Left renal cortex interstitium (tissue), 4 donors: ENCODE results near the gene PIGH. TPM values are rescaled to one million over a fixed set of nuclear protein-coding genes. Genes with fewer than 3 reads are reported as not detected.
"Not testable (repeated sequence)": the region's sequence is repeated elsewhere in the genome, so short reads cannot be mapped to it uniquely, and the experiment has no call there.

ENCODE experiments used
- DNase-seq, 4 donors: peaks; one replicate each; pipeline ENCODE4 v3.0.0-alpha.2; 2013; ENCODE audit warnings: low read depth in 4 of 4, low spot score in 2 of 4, missing footprints in 1 of 4
- polyA plus RNA-seq, 4 donors: library from polyadenylated mRNA; unstranded; fragments of 120-200 nt; gene quantifications; one replicate each; pipeline ENCODE4 v1.2.1, GENCODE V29; 2013; ENCODE audit not compliant: insufficient read length in 4 of 4

The PIGH gene, protein sequence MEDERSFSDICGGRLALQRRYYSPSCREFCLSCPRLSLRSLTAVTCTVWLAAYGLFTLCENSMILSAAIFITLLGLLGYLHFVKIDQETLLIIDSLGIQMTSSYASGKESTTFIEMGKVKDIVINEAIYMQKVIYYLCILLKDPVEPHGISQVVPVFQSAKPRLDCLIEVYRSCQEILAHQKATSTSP
- polyA plus RNA-seq: 10 to 100 TPM; 35.6 to 48.5 (median 41.6) TPM

DNA sequence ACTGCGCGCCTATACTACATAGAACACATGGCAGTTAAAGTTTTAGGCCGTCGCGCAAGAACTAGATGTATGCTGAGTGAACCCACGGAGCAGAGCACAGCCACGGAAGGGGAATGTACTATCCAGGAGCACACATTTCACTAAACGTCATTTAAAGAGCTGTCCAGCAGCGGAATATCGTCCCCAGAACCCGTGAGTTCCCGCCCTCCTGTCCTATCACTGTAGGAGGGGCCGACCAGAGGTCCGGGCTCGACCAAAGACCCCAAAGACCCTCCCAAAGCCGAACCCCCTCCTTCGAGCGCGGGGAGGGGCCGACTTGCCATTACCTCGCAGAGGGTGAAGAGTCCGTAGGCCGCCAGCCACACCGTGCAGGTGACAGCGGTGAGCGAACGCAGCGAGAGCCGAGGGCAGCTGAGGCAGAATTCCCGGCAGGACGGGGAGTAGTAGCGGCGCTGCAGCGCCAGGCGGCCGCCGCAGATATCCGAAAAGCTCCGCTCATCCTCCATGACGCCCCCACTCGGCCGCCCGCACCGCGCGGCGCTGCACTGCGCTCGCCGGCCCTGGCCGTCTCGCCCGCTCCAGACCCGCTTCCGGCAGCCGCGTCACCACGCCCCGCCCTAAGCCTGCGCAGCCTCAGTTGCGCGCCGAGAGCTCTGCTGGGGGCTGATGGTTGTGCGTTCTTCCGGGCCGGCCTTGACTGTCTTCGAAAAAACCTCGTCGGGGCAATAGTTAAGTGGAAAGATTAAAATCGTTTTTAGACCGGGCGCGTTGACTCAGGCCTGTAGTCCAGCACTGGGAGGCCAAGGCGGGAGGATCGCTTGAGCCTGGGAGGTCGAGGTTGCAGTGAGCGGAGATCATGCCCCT is at the start of gene PIGH:
TSS of gene PIGH (minus strand) at position 571 of the 864 bp plus-strand sequence. CDS start at position 506, 65 bp downstream.
- peak in 3 of 4 donors; percentile 69 to 82 (median 79) for DNase-seq

DNA sequence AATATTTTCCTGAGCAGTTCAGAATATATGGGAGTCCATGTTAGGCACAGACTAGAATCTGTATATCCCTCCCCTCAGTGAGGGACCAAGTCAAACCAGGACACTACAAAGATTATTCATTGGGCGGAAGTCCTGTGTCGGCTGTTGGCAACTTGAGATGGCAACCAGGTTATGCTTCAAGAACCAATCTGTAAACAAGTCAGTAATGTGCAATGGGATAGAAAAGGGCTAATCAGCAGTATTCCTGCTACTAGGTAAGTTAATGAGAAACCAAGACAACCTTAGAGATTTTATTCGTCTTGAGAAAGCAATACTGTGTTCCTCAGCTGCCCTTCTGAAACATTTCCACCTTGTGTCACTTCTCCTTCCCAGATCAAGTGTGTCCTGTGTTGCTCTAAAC is 46.1 kb upstream of the PIGH start:
- DNase-seq: no peak

DNA sequence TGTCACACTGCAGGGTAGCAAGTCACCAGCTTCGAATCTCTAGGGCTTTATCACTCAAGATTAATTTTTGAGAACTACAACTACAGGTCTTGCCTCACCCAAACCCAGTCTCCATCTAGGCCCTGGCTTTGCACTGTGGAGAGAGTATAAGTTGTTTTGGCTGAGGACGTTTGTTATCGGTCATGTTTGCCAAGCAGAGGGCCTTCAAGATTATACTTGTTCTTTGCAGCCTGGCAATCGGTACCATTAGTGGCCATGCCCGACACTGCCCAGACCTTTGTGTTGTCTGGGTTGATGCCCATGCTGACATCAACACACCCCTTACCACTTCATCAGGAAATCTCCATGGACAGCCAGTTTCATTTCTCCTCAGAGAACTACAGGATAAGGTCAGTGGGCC is 45.3 kb upstream of the PIGH start:
- no peak for DNase-seq

DNA sequence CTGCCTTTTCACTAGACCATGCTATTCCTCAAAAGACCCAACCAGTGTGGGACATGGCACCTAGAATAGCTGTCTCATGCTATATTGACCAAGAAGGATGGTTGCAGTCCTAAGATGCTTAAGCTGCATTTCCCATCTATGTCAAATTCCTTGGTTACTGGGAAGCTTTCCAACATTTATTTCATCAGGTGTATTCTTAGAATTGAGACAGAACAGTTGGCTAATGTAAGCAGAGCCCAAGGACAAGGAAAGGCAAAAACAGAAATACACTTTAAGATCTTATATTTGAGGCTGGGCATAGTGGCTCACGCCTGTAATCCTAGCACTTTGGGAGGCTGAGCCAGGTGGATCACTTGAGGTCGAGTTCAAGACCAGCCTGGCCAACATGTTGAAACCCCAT is 44.4 kb upstream of the PIGH start:
- no peak for DNase-seq

DNA sequence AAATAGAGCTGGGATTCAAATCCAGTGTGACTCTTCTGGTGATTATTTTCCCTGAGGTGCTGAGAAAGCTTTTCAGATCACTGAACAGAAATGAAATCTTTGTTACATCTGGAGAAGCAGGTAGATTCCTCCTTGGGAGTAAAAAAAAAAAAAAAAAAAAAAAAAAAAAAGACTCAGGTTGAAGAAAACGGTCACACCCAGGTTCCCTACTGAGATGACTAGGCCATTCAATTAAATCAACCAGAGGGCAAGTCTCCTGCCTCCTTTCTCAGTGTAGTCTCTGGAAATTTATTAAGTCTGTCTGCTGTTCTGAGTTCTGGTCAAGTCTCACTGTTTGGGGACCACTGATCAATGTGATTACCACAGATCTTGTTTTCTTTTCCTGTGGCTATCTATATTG is 43.6 kb upstream of the PIGH start:
- DNase-seq: no peak

DNA sequence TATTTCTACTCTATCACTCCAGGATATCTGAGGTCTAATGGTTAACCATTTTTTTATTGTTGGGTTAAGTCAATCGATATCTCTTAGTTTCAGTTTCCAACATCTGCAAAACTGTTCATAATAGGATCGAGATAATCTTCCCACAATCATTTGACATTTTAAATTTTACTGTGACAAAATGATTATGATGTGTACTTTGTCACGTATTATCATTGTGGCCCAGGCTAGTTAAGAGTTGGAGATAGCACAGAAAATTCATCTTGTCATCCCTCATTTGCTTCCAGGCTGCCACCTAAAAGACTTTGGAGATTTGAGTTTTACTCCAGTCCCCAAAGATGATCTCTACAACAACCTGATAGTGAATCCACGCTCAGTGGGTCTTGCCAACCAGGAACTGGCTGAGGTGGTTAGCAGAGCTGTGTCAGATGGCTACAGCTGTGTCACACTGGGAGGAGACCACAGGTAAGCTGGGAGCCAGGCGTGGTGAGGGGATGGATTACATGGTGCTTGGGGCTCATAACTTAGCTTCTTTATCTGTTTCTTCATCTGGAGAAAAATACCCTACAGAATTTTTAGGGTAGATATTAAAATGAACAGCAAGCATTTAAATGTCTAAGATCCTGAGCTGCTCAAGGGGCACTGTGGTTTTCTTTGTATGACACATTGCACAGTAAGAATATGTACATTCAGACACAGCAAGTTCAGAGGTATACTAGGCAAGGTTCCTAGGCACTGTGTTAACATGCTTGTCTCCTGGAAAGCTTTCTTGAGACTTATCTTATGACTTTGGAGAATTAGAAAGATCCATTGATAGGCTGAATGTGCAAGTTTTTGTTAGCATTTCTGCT is 42.1 kb upstream of the PIGH start:
- DNase-seq: no peak

DNA sequence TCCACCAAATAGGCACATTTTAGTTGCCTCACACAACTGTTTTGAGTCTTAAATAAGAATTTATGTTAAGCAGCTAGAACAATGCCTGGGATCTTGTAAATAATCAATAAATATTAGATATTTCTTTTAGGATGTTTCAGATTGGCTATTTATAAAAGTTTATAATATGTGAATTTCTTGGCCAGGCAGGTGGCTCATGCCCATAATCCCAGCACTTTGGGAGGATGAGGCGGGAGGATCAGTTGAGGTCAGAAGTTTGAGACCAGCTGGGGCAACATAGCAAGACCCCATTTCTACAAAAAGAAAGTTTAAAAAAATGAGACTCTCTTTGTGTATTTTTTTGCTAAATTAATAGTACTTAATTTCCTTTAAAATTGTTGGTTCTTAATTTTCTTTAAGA is 41.4 kb upstream of the PIGH start:
- DNase-seq: no peak

DNA sequence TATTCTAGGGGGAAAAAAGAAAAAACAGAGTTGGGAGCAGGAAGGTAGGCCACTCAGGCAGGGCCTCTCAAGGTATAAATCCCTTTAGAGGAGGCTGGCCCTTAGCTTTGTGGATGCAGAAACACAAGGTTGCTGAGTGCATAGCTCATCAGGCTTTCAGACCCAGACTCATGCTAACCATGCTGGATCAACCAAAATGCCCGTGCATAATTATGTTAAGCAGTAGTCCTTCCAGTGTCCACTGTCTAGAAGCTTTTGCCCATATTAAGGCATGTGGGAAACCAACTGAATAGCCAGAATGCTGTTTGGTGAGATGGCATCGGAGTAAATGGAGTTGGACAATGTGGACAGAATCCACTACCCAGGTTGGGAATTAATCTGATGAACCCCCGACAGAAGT is 38.6 kb upstream of the PIGH start:
- no peak for DNase-seq

DNA sequence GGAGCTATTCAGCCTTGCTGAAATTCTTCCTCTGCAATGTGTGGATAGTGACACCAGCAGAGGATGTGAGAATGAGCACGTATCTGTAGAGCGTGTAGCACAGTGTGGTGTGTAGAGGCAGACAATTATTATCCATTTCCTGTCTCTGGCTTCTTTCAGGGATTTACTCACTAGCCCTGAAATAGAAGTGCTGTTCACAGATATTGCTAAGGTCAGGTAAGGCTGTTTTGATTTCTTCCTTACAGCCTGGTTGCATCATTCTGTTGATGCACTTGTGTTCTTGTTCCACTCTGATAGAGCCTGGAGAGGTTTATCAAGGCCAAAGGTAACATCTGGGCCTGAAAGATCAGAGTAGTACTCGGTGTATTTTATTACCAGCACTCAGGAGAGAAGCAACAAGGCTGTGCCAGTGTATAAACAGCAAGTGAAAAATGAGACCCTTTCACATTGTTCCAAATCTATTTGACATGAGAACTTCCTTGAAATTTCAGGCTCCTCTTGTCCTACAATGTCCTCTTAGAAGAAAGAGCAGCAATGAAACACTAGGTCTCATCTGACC is 36.4 kb upstream of the PIGH start:
- no peak for DNase-seq

DNA sequence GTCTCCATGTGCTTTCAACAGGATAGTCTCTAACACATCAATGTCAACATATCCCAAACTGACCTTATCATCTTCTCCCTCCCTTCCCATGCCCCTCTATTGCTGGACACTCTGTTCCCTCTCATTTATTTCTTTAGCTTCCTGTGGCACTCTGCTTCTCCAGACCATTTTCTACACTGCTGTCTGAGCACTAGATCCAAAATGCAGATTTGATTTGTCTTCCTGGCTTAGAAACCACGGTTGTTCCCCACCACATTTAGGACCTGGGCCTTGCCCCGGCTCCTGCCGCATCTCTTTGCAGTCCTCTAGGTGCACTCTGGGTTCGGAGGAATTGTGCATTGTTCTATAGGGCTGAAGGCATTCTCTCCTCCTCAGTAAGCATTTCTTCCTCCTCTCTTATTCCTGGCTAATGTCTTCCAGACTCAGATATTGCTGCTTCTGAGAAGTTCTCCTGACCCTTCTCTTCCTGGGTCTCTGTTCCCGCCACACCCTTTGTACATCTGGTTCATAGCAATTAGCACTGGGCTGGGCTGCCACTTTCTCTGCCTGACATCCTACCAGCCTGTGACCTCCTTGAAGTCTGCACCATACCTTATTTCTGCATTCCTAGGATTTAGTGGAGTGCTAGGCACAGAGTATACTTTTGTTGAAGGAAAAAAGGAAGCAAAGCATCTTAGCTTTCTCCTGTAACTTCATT is 33.5 kb upstream of the PIGH start:
- no peak for DNase-seq

DNA sequence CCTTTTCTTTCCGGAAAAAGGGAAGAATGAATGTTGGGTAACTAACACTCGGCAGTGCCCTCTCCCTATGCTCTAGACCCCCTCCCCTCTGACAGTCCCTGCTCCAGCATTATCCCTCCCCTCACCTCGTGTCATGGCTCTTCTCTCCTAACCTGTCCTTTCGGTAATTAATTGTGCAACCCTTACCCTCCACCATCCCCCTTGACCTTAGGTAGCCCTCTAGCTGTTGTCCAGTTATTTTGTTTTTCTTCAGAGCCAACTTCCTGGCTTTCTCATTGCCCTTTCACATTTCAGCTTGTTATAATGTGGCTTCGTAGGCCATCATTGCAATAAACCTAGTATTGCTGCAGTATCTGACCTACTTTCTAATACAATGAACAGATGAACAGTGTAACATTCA is 30.9 kb upstream of the PIGH start:
- DNase-seq: no peak

DNA sequence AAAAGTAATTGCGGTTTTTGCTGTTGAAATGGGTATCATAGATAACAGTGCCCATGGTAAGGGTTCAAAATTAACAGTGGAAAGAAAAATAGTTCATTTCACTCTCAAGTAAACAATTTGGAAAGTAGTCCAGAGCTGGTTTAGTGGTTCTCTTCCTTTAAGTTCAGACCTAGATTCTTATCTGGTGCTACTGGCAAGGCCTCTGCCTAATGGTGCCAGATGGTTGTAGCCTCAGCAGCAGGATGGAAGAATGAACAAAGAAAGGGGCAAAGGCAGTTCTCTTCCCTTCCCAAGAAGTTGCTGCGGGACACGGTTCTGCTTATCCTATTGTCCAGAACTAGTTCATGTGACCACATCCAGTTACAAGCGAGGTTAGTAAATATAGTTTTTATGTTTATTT is 30.1 kb upstream of the PIGH start:
- no peak for DNase-seq

DNA sequence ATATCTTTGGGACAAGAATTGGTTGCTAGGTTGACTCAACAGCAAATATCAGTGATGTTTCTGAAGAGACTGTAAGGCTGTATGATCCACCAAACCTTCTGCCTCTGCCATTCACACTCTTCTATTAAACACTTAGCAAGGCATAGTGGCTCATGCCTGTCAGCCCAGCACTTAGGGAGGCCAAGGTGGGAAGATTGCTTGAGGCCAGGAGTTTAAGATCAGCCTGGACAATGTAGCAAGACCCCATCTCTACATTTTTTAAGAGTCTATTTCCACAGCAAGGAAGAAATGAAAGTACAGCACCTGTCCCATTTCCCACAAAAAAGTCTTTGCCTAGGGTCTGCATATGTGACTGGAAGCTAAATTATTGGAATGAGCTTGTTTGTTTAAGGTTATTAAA is 27.5 kb upstream of the PIGH start:
- no peak for DNase-seq

DNA sequence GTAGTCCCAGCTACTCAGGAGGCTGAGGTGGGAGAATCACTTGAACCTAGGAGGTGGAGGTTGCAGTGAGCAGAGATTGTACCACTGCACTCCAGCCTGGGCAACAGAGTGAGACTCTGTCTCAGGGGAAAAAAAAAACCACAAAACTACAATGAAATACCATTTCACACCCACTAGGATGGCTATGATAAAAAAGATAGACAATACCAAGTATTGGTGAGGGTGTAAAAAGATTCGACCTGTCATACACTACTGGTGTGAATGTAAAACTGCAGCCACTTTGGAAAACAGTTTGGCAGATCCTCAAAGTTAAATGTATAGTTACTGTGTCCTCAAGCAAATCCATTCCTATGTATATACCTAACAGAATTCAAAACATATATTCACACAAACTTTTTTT is 26.1 kb upstream of the PIGH start:
- not testable (repeated sequence) for DNase-seq

DNA sequence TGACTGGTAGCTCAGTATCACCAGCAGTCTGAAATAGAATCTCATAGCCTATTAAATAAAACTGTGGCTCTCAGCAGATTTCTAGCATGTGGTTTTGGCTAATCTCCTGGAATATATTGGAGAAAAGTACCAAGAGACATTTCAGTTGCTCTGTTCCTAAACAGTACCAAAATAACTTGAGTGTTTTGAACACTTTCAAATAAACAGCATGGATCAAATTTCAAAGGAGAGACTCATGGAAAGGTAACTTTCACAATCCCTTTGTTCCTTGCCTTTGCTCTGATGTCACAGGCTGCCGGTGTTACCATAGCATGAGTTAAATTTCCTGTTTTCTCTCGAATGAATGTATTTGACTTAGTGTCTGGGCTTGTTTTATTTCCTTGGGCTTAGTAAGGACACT is 23.0 kb upstream of the PIGH start:
- DNase-seq: no peak

DNA sequence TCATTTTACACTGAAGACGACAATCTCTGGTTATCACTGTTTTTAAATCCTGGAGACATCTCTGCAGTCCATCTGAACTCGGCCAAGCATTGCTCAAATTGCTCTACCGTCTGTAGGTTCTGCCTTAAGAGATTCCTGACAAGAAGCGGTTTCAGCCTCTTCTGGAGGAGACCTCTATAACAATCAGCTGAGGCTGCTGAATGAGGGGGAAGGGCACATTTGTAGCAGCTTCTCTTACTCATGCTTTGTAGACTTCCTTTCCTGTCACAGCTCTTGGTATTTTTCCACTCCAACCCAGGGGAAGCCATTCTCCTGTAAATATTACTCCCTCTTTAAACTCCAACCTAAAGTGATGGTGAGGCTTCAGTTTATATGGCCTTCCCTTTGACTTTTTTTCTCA is 22.6 kb upstream of the PIGH start:
- DNase-seq: peak in 1 of 4 donors; percentile 36

DNA sequence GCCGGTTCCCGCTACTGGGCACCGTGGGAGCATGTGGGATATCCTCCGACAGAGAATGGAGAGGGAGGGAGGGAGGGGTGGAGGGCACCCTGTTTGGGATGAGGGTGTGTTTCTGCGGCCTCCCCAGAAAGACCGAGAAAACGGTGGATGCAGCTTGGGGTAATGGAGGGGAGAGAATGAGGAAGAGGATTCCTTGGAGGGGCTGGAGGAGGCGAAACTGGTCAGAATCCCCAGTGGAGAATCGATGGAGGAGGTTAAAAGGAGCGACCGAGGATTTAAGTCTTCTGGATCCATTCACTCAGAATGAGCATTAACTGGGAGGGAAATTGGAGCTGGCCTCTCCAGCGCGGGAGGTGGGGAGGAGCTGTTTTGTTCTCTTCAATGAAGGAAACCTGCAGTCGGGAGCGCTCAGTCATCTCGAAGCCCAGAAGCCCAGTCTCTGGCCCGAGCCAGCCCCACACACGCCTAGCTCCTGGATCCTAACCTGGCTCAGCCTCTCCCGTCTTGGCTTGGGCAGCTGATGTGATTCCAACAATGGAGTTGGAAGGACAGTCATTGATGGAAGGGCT is 20.2 kb upstream of the PIGH start:
- peak in 2 of 4 donors; percentile 18 to 20 for DNase-seq

DNA sequence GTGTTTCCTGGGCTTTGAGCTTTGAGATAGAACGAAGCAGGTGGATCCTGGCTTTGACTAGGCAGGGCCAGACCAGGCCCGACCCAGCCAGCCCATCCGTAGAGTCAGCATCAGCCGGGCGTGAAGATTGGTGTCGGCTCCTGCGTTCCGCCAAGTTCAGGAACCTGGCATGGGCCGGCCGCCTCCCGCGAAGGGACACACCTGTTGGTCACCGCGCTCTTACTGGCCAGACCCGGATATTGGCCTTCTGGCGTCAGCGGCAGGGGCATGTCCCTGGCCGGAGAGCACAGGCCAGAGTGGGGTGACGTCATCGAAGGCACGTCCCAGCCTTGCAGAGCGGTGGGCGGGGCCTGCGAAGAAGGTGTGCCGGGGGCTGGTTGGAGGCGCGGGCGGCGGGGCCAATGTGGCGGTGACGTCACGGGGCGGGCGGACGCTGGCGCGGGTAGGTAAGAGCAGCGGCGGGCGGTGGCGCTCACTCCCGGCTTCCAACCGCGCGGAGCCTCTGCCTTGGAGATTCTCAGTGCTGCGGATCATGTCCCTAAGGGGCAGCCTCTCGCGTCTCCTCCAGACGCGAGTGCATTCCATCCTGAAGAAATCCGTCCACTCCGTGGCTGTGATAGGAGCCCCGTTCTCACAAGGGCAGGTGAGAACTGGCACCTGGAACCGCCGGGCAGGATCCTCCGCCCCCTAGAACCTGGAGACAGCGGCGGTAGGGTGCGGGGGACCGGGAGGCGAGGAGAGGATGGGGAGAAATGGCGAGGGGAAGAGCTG is 19.6 kb upstream of the PIGH start, which contains the start of gene ARG2:
TSS of gene ARG2 (plus strand) at position 475 of the 771 bp plus-strand sequence. CDS start at position 533, 58 bp downstream.
- peak in 3 of 4 donors; percentile 81 to 87 (median 82) for DNase-seq

DNA sequence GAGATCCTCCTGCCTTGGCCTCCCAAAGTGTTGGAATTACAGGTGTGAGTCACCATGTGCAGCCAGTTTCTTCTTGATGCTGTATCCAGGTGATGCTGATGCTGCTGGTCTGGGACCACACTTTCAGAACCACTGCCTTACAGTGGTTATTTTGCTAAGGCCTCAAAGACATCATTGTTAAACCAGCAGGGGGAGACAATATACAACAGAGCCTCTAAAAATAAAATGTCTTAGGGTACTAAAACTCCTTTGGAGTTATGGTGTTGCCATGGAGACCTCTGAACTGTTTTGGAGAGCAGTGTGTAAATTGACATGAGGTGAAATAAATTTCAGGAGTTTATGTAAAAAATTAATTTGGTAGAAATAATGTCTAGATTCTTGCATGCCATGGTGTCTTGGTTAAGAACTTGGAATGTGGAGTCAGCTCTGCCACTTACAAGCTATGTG is 18.6 kb upstream of the PIGH start:
- peak in 3 of 4 donors; percentile 53 to 82 (median 54) for DNase-seq
